ENCODE data around the gene KCNG3.

The KCNG3 gene, protein sequence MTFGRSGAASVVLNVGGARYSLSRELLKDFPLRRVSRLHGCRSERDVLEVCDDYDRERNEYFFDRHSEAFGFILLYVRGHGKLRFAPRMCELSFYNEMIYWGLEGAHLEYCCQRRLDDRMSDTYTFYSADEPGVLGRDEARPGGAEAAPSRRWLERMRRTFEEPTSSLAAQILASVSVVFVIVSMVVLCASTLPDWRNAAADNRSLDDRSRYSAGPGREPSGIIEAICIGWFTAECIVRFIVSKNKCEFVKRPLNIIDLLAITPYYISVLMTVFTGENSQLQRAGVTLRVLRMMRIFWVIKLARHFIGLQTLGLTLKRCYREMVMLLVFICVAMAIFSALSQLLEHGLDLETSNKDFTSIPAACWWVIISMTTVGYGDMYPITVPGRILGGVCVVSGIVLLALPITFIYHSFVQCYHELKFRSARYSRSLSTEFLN

GRCh38 chr2:42493468-42494354, at the start of gene KCNG3:
Gene KCNG3, minus strand, starts transcription at chr2:42493982. Its CDS starts 481 bp downstream, at chr2:42493501.
- DNase-seq, result peak; percentile 48

GRCh38 chr2:42542871-42543270, 49.1 kb upstream of the KCNG3 start:
- DNase-seq, result no peak

GRCh38 chr2:42537493-42537892, 43.7 kb upstream of the KCNG3 start:
- DNase-seq, result no peak

DNA sequence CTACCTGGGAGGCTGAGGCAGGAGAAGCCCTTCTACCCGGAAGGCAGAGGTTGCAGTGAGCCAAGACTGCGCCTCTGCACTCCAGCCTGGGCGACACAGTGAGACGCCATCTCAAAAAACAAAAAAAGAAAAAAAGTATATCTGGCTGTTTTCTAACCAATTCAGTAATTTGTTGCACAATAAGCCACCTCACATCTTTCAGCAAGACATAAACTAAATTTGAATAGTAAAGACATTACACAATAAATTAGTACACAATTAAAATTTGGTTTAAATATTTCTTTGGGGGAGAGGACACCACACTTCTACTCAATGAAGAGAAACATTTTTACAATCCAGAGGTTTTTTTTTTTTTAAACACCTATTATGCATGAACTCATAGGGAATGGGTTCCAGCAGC, 38.6 kb upstream of the KCNG3 start:
- DNase-seq, result no peak

- DNase-seq, result no peak
These were observed 29.6 kb upstream of the KCNG3 start for GRCh38 chr2:42523341-42523740.

GRCh38 chr2:42522035-42522434, 28.3 kb upstream of the KCNG3 start:
- DNase-seq, result no peak

DNA sequence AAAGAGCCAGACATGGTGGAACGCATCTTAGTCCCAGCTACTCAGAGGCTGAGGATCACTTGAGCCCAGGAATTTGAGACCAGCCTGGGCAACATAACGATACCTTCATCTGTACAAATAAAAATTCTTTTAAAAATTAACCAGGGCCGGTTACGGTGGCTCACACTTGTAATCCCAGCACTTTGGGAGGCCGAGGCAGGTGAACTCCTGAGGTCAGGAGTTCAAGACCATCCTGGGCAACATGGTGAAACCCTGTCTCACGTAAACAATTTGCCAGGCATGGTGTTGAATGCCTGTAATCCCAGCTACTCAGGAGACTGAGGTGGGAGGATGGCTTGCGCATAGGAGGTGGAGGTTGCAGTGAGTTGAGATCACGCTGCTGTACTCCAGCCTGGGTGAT, 25.8 kb upstream of the KCNG3 start:
- DNase-seq, result no peak

DNA sequence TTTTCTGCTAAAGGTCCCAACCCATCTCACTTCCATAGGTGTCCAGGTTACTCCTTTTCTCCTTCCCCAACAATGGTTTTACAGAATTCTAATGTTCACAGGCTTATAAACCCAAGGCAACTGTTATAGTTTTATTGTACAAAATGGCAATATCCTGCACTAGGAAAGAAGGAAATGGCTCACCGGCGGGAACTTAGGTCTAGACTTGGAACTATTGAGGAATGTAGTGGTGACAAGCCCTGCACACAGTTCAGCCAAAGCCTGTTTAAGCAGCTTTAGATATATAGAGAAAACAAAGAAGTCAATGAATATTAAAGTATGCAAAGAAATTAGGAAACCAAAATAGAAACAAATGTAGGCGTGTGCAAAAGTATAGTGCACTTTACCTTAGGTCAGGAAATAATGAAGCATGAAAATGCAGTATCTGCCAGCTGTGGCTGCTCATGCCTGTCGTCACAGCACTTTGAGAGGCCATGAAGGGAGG, 22.7 kb upstream of the KCNG3 start:
- DNase-seq, result no peak

DNA sequence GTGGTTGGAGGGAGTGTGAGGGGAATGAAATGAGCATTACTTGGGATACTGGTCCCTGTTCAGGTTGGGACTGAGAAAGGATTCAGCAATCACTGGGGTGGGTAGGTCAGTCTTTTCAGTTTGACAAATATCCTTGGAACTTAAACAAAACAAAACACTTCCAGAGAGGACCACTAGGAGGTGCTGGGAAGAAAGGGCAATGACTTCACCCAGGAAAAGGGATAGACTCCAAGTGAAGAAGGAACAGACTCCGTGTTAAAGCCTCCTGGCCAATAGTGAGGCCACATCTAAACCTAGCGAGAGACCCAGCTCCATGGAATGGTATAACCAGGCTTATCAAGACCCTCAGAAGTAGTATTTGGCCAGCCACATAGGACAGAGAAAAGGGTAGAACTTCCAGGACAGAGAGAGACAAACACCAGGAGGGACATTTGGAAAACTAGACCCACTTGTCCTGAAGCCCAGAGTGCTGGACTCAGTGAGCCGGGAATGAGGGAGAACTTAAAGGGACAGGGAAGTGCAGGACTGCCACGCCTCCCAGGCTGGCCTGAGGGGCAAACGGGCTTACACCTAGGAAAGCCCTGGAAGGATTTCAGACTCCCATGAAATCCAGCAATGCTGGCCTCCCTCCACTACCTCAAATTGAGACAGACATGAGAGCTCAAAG, 19.6 kb upstream of the KCNG3 start:
- peak; percentile 30 for DNase-seq

- DNase-seq, result no peak
These were observed 16.9 kb upstream of the KCNG3 start for GRCh38 chr2:42510608-42511243.

DNA sequence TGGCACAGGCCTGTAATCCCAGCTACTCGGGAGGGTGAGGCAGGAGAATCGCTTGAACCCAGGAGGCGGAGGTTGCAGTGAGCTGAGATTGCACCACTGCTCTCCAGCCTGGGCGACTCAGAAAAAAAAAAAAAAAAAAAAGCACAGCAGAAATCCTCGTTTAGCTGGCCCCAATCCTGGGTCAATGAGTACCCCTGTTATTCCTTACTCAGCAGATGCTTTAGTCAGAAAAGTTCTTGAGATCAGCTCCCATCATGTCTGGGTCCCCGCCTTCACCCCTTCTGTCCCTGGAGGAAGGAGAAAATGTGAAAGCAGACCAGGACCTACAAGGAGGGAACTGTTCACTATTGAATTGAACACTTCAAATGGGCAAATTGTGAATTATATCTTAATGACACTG, 16.4 kb upstream of the KCNG3 start:
- no peak for DNase-seq

DNA sequence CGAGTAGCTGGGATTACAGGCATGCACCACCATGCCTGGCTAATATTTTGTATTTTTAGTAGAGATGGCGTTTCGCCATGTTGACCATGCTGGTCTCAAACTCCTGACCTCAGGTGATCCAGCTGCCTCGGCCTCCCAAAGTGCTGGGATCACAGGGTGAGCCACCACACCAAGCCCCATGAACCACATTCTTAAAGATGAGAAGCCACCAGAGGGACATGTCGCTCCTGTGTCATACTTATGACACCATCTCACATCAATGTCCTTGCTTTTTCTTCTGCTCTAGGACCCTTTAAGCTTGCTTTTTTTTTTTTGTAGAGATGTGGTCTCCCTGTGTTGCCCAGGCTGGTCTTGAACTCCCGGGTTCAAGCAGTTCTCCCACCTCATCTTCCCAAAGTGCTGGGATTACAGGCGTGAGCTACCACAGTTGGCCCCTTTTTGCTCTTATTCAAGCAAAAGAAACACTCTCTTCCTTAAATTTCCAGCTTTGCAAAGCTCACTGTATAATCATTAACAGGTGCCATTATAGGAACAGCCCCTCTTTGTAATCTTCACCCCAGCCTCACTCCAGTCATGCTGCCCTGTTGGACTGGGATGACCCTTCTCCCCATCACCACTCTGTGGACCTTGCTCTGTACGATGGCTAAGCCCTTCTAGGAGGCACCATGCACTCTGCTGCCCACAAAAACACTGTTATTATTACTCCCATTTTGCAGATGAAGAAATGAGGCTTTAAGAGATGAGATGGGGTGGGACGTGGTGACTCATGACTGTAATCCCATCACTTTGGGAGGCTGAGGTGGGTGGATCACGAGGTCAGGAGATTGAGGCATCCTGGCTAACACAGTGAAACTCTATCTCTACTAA, 10.8 kb upstream of the KCNG3 start:
- no peak for DNase-seq

DNA sequence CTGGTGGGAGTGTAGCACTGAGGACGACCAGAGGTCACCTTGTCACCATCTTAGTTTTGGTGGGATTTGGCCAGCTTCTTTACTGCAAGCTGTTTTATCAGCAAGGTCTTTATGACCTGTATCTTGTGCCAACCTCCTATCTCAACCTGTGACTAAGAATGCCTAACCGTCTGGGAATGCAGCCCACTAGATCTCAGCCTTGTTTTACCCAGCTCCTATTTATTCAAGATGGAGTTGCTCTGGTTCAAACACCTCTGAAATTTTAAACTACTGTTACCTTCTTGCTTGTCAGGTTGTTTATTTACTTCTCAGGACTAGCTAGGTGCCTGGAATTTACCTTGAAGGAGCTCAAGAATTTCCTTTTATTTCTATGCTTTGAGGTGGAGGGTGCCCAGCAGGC, 9.5 kb upstream of the KCNG3 start:
- DNase-seq, result no peak

DNA sequence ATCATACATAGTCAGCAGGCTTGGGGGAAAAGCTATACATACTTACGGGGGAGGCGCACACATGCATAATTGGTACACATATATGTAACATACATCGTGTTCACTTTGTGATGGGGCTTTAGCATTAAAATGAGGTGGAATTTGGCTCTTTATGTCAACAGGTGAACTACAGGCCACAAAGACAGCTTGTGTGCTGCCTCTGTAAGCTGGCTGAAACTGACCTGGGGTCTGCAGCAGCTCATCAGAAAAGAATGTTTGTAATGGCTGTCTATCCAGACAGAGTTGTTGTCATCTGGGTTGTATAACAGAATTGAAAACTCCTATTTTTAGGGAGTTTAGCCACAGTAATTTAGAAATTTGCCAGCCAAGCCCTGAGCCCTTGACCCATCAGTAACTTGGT, 4.7 kb upstream of the KCNG3 start:
- DNase-seq, result no peak

GRCh38 chr2:42495611-42496010, 1.8 kb upstream of the KCNG3 start:
- no peak for DNase-seq

- DNase-seq, result no peak
These were observed 1.4 kb upstream of the KCNG3 start for GRCh38 chr2:42495234-42495581.

DNA sequence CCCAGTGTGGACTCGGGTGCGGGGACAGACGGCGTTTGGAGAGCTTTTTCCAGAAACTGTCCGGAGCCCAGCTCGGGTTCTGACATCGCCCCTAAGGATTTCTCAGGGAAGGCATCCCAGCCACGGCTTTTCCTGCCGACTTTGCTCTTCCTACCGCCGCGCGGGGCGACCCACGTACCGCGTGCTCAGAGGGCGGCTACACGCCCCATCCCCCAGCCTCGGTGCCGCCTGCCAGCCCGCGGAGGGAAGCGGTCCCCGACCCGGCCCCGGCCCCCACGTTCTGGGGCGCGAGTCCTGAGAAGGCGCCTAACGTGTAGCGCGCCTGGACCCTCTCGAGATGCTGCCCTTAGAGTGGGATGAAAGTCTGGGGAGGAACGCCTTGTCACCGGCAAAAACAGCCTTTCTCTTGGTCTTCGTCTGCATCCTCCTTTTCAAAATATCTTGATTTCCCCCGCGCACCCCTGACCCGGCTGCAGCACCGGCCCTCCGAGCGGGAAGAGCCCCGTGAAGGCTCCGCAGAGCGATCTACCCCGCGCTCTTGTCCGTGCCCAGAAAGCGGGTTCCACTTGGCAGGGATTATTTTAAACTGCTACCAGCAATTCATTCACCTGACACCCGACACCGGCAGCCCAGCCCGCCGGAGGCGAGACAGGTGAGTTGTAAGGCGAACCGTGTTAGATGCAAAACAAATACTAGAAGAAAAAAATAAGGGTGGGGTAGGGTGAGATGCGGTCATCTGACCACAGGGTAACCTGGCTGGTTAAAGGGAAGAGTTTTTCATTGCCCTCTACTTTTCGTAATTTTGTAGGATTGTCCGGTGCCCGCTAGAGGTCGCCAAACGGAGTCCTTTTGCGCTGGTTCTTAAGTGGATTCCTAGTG, 812 bp upstream of the KCNG3 start:
- DNase-seq, result peak; percentile 79

DNA sequence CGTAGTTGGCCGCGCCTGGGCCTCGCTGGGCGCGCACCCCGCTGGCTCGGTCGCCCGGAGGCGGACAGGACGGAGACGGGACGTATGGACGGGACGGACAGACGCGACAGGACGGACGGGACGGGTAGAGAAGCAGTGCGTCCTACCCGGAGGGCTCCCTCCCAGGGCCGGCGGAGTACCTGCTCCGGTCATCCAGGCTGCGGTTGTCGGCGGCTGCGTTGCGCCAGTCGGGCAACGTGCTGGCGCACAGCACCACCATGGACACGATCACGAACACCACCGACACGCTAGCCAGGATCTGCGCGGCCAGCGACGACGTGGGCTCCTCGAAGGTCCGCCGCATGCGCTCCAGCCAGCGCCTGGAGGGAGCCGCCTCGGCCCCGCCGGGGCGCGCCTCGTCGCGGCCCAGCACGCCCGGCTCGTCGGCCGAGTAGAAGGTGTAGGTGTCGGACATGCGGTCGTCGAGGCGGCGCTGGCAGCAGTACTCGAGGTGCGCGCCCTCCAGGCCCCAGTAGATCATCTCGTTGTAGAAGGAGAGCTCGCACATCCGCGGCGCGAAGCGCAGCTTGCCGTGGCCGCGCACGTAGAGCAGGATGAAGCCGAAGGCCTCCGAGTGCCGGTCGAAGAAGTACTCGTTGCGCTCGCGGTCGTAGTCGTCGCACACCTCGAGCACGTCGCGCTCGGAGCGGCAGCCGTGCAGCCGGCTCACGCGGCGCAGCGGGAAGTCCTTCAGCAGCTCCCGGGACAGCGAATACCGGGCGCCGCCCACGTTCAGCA, 903 bp downstream of the KCNG3 start:
- DNase-seq, result peak; percentile 12

DNA sequence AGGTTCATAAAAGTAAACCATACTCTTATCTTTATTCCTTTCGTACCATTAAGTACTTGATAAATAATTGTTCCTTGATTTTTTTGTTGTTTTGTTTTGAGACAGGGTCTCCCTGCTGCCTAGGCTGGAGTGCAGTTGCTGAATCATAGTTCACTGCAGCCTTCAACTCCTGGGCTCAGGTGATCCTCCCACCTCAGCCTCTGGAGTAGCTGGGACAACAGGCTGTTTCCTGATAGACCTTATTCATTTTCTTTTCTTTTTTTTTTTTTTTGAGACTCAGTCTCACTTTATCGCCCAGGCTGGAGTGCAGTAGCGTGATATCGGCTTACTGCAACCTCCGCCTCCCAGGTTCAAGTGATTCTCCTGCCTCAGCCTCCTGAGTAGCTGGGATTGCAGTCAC, 5.5 kb downstream of the KCNG3 start:
- DNase-seq, result no peak
